HG03280 (cell line): Measurements from ENCODE around the gene EP400.

ENCODE experiments used
- ATAC-seq: cut with Tn5 transposase; IDR thresholded peaks from one replicate; pipeline ENCODE4 v1.9.1; 2021; ENCODE audit warnings: mild to moderate bottlenecking, moderate library complexity; ENCODE audit not compliant: unreplicated experiment

Gene EP400

DNA sequence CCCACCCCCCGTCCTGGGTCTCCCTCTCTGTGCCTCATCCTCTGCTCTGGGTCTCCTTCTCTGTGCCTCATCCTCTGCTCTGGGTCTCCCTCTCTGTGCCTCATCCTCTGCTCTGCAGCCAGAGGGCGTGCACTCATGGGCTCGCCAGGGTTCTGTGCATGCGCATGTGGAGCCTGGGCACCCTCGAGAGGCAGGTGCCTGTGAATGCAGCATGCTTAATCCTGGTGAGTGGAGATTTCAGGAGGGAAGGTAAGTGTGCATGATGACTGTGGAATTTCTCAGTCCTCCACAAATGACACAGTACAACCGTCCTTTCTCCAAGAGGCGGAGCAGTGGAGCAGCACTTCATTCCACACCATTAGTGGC lies 65.2 kb downstream of the EP400 start:
- no peak for ATAC-seq

DNA sequence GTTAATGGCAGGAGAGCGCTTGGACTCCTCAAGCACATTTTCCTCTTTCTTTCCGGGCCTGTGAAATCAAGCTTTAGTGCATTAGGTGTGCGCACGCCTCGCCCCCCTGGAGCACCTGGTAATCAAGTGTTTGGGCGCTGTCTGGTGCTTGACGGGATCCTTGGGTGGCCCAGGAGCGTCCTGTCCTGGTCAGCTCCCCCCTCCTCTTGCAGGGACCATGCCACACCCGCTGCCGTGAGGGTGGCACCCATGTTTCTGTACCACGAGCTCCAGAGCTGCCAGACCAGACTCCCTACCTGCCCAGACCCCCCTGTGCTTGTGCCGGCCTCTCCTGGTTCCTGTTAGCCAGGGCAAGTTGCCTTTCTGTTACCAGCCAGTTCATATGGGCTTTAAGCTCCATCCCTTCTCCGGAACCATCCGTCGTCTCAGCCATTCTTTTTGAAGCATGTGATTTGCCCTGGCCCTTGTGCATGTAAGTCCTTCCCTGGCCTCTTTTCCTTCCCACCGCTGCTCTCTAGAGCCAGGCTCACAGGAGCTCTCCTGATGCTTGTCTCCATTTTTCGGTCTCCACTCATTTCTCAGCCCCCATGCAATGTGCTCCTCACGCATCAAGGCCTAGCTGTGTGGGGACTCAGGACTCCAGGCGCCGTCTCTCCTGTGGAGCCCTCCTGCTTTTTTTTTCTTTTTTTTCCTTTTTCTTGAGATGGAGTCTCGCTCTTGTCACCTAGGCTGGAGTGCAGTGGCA lies 66.1 kb downstream of the EP400 start:
- ATAC-seq, result no peak

DNA sequence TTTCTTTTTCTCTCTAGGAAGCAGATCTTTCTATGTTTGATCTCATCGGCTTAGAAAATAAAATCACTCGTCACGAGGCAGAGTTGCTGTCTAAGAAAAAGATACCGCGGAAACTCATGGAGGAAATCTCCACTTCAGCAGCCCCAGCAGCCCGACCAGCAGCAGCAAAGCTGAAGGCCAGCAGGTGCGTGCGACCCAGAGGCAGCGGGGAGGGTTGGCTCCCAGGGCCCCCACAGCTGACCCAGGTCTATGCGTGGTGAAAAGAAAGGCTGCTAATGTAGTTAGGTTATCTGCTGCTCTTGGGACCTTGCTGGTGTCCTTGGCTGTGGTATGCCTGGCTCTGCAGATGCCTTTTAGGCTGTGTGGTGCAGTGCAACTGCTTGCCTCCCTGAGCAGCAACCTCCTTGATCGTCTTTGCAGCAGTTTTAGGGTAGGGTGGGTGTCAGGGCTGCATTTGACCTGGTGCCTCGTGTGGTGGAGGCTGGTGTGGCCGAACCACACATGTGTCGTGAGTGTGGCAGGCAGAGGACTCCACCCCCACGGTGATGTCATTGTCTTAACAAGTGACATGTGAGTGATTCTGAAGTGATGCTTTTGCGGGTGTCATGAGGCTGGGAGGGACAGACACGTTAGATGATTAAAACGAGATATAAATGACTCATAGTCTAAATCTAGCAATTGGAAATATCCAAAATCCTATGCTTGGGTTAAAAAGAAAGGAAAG lies 68.6 kb downstream of the EP400 start:
- no peak for ATAC-seq

DNA sequence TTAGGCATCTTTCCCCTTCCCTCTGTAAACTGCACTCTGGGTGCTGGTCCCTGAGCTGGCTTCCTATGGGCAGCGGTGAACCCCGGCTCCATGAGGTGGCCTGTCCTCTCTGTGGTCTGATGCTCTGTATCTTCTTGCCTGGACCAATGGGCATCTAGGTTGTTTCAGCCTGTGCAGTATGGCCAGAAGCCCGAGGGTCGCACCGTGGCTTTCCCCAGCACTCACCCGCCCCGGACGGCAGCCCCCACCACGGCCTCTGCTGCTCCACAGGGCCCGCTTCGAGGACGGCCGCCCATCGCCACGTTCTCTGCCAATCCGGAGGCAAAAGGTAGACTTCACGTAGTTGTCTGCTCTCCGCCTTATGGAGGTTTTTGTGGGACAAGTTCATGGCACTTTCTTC lies 70.1 kb downstream of the EP400 start:
- no peak for ATAC-seq

DNA sequence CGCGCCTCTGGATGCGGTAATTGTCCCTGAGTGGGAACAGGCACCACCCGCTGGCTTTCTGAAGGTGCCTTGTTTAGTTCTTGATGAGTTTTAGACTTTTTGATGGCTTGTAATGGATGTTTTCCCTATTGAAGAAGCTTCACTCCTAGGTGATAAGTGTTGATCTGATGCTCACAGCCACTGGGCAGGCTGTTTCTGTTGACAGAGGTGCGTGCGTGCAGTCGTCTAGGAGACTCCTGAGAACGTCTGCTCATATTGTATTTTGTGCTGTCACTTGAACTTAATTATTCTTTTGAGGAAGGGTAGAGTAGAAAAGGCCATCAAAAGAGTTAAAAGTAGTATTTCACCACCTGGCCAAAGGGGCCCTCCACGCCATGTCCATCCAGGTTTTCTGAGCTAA lies 70.5 kb downstream of the EP400 start:
- ATAC-seq, result no peak

DNA sequence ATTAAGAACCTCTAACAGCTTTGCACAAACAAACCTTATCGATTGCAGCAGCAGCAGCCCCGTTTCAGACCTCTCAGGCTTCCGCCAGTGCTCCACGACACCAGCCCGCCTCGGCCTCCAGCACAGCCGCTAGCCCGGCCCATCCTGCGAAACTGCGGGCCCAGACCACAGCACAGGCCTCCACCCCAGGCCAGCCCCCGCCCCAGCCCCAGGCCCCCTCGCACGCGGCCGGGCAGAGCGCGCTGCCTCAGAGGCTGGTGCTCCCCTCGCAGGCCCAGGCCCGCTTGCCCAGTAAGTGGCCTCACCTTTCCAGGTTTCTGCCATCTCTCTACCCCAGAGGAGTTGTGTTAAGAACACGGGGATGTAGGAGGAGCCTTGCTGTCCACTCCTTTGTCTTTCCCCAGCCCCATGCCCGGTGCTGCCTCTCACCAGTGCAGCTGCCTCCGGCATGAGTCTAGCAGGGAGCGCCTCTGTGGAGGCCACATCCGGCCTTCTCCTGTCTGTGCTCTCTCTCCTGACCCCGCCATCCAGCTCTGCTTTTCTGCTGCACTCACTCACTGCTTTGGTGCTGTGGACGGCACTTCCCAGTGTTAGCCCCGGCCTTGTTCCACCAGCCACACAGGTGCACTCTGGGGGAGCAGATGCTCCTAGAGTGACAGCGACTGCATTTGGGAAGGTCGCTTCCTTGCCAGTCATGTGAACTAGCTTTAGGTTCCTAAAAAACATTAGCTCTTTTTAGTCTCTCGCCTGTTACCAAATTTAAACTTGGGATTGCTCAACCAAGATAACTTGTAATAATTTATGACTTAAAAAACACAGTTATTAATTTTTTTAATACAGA lies 71.5 kb downstream of the EP400 start:
- ATAC-seq, result no peak

DNA sequence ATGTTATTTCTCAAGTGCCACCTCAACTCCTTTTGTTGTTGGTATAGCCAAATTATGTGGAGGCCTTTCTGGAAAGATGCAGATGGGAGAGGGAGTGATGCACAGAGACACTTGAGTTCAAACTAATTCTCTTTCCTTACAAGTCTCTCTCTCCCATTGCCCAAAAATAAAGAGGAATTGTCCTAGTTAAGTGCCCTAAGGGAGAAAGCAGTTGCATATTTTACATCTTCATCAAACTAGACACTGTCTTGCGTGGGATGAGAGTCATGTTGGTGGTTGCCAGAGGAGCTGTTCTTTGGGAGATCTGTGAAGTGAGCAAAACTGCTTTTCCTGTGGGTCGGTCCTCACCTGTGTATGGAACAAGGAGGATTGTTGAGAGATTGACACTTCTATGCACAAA lies 72.2 kb downstream of the EP400 start:
- no peak for ATAC-seq

DNA sequence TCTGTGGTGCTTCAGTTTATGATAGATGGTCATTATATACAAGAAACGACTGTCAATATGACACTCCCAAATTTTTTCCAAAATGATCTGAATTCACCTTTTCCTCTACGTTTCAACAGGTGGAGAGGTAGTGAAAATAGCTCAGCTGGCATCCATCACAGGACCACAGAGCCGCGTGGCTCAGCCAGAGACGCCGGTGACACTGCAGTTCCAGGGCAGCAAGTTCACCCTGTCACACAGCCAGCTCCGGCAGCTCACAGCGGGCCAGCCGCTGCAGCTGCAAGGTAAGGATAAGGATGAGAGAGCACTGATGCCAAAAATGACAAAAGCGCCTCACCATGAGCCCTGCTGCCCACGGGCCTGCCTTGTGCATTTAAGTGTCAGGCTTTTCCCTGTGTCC lies 73.9 kb downstream of the EP400 start:
- no peak for ATAC-seq

DNA sequence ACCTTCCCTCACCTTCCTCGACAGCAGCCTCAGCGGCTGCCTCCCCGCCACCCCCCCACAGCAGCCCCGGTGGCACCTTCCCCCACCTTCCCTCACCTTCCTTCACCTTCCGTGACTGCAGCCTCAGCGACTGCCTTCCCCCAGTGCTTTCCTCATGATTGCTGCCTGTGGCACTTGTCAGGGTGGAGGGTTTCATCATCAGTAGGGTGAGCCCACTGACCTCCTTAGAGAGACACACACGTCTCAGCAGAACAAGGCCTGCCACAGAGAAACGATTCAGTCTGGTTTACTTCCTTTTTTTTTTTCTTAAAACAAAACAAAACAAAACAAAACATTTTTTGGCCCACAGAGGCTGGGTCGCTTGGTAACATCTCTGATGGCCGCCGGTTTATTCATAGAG lies 75.0 kb downstream of the EP400 start:
- ATAC-seq, result no peak

DNA sequence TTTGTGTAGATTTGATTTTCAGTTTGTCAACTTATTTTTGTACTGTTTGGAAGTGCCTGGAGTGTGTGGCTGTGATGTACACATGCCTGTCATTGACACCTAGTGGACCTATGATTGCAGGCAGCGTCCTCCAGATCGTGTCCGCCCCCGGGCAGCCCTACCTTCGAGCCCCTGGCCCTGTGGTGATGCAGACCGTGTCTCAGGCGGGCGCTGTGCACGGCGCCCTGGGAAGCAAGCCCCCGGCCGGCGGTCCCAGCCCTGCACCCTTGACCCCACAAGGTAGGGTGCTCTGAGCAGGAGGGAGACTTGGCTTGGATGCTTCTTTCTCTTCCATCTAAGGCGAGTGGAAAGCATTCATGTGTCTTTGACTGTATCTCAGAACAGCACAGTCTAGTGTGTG lies 75.8 kb downstream of the EP400 start:
- ATAC-seq, result no peak

DNA sequence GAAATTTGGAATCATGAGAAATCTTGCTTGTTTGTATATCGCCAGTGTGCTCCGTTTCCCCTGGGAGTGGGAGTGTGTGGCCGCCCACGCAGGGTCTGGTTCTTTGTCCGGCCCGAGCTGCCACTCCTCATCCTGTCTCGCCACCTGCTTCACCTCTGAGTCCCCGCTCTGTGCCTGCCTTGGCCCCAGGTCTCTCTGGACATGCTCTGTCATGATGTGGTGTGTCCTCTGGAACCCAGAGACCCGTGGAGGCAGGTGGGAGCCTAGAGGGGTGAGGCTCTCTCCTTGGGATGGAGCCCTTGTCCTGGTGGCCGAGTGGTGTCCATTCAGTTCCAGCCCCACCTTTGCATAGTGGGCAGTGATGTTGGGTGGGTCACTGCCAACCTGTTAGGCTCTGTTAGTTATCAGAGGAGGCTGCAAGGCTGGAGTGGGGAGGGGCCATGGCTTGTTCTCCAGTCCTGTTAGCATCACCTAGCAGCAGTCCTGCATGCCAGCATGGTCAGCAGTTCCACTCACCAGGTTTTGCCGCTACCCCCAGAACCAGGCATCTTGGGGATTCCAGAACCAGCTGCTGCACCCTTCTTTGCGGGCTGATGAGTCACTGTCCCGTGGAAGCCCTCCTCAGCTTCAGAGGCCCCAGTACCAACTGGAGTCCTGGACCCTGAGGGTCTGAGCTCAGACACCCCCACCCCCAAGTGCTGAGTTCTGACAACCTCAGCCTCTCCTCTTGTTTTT lies 76.5 kb downstream of the EP400 start:
- no peak for ATAC-seq

DNA sequence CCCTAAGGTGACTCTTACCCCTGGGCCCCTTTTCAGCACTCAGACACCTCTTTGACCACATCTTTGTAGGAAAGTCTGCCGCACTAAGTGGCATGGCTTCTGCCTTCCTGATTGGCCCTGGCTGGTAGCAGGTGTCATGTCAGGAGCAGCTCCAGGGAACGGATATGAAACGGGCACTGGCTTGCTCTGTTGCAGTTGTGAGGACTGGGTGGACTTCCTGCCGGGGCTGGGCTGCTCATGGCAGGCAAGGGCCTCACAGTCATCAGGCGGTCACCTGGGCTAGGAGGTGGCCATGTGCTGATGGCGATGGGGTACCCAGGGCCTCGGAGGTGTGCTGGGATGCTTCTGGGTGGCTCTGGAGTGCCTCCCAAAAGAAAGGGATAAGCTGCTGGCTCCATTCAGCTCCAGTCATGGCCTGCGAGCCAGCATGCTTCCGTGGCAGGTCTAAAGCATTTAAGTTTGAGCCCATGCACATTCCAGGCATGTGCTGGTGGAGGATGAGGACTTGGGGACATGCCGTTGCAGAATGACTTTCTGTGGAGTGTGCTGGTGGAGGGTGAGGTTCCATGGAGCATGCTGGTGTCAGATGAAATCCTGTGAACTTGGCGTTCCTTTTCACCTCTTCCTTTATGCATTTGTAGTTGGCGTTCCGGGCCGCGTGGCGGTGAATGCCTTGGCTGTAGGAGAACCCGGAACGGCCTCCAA lies 77.2 kb downstream of the EP400 start:
- ATAC-seq, result no peak

DNA sequence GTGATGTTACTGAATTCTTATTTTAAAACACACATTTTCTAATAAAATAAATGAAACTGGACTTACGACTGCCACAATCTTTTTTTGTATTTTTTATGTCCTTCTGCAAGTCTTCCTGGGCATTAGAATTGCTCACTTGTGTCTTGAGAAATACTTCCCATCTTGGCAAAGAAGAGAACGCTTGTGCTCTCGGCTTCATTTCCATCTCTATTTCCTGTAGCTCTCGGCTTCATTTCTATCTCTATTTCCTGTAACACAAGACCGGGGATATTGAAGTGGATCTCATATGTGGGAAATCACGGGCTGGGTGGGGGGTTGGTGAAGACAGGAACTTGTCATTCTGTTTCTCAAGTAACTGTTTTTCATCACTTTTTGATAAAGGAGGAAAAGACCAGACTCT lies 77.9 kb downstream of the EP400 start:
- ATAC-seq, result no peak

DNA sequence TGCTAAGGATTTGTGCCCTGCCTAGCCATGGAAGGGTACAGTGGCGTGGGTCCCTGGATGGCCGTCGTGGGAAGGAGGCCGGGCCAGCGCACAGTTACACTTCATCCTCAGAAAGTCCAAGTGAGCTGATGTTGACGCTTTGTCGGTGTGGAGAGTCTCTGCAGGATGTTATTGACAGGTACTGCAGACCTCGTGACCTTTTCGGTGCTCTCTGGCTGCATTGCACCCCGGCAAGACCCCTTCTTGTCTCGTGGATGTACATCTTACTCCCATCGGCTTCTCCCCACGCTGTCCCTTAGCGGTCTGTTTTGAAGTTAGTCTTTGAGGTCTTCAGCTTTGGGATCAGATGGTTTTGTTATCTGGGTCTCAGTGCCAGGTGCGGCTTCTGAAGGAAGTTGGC lies 78.4 kb downstream of the EP400 start:
- no peak for ATAC-seq

DNA sequence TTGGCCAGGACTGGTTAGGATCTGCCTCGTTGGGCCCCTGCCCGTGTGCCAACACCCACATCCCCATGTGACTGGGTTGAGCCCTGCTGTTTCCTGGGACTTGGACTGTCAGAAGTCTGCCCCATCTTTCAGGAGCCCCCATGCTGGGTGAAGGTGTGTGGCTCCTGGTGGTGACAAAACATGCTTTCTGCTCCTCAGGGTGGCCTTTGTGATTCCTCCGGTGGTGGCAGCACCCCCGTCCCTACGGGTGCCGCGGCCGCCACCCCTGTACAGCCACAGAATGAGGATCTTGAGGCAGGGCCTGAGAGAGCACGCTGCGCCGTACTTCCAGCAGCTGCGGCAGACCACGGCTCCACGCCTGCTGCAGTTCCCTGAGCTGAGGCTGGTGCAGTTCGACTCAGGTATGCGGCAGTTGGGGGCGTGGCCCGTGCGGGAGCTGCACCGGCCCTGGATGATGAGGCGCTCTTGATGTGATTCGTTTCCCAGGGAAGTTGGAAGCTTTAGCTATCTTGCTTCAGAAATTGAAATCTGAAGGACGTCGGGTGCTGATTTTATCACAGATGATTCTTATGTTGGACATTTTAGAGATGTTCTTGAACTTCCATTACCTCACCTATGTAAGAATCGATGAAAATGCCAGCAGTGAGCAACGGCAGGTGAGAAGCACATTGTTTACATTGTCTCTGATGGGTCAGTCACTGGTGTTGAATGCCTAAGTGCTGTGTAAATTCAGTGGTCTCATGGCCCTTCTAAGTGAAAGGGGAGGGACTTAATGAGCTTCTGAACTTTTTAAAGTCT lies 80.0 kb downstream of the EP400 start:
- no peak for ATAC-seq

DNA sequence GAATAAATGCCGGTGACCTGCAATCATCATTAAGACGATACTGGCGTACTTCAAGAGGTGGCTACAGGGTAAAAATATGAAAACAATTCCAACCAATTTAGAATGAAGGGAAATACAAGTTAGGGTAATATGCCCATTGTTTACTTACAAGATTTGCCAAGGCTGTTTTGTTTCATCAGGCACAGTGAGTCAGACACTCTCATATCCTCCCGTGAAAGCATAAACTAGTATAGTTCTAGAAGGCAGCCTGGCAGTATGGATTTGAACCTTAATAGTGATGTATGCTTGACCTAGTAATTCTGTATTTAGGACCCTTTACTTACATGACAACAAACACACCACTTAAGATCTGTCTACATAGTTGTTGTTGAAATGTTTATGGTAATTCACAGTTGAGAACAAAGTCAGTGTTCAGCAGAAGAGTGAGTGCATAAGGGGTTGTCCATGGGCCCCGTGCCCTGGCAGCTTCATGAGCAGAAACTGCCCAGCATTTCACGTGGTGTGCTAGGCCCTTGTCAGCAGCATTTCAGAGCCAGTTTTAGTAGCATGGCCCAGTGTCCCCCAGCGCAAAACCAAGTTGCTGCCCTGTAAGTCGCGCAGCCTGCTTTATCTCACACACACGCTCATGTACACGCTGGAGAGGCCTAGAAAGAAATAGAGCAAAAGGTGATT lies 80.8 kb downstream of the EP400 start:
- no peak for ATAC-seq

DNA sequence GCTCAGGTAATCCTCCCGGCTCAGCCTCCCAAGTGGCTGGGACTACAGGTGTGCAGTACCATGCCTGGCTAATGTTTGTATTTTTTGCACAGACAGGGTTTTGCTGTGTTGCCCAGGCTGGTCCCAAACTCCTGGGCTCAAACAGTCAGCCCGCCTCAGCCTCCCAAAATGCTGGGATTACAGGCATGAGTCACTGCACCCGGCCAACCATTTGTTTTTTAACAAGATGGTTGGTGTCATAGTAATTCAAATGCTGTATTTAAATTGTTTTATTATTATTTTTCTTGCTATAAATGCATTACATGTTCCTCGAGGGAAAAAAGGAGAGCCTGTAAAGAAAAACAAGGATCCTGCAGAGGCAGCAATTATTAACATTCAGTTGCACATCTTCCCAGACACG lies 83.9 kb downstream of the EP400 start:
- no peak for ATAC-seq

DNA sequence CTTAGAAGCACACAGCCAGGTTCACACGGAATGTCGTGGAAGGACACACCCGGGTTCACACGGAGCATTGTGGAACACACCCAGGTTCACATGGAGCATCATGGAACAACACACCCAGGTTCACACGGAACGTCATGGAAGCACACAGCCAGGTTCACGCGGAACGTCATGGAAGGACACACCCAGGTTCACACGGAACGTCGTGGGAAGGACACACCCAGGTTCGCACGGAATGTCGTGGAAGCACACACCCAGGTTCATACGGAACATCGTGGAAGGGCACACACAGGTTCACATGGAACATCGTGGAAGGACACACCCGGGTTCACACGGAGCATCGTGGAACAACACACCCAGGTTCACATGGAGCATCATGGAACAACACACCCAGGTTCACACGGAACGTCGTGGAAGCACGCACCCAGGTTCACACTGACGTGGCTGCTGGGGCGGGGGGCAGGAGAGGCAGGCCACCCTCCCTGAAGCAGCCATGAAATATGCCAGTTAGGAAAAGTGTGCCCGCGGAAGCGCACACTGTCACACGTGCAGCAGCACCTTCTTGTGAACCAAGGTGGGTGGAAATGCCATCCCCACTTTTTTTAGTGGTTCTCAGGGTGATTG lies 86.4 kb downstream of the EP400 start:
- ATAC-seq, result no peak
